Activated CD4-positive, CD25-positive, alpha-beta regulatory T cell (primary cell): Measurements from ENCODE around the gene DTWD2.
"Not testable (repeated sequence)": the region's sequence is repeated elsewhere in the genome, so short reads cannot be mapped to it uniquely, and the experiment has no call there.

ENCODE experiments used
- DNase-seq, 4 experiments: peaks; one replicate each; lab custom pipeline; 2025; lab: John Stamatoyannopoulos, UW

DTWD2 gene

GRCh38 chr5:118950354-118950753, 38.0 kb downstream of the DTWD2 start:
- DNase-seq = not testable (repeated sequence)

- DNase-seq = no peak
Observed at GRCh38 chr5:118946138-118946800, 42.1 kb downstream of the DTWD2 start.

GRCh38 chr5:118937393-118938061, 50.8 kb downstream of the DTWD2 start:
- no peak for DNase-seq

- DNase-seq = no peak
Observed at GRCh38 chr5:118933703-118934102, 54.6 kb downstream of the DTWD2 start.

- DNase-seq = no peak
Observed at GRCh38 chr5:118931564-118931963, 56.8 kb downstream of the DTWD2 start.

GRCh38 chr5:118924006-118924389, 64.3 kb downstream of the DTWD2 start:
- no peak for DNase-seq

- DNase-seq = no peak
Observed at GRCh38 chr5:118923295-118924005, 64.9 kb downstream of the DTWD2 start.

- no peak for DNase-seq
Observed at GRCh38 chr5:118921866-118922265, 66.5 kb downstream of the DTWD2 start.

- no peak for DNase-seq
Observed at GRCh38 chr5:118919016-118919415, 69.3 kb downstream of the DTWD2 start.

- no peak for DNase-seq
Observed at GRCh38 chr5:118918232-118918631, 70.1 kb downstream of the DTWD2 start.

- DNase-seq = not testable (repeated sequence)
Observed at GRCh38 chr5:118907536-118907935, 80.8 kb downstream of the DTWD2 start.

- DNase-seq = no peak
Observed at GRCh38 chr5:118906947-118907346, 81.4 kb downstream of the DTWD2 start.

GRCh38 chr5:118905196-118905595, 83.2 kb downstream of the DTWD2 start:
- DNase-seq = no peak

GRCh38 chr5:118902656-118903438, 85.5 kb downstream of the DTWD2 start:
- no peak for DNase-seq

GRCh38 chr5:118894709-118895108, 93.6 kb downstream of the DTWD2 start:
- no peak for DNase-seq

- DNase-seq = no peak
Observed at GRCh38 chr5:118891252-118891651, 97.1 kb downstream of the DTWD2 start.

GRCh38 chr5:118889165-118889564, 99.2 kb downstream of the DTWD2 start:
- no peak for DNase-seq

GRCh38 chr5:118888556-118888955, 99.8 kb downstream of the DTWD2 start:
- no peak for DNase-seq

- DNase-seq = no peak
Observed at GRCh38 chr5:118883362-118883761, 105.0 kb downstream of the DTWD2 start.

GRCh38 chr5:118882666-118883065, 105.7 kb downstream of the DTWD2 start:
- no peak for DNase-seq

GRCh38 chr5:118876852-118877251, 111.5 kb downstream of the DTWD2 start:
- not testable (repeated sequence) for DNase-seq

- DNase-seq = no peak
Observed at GRCh38 chr5:118875131-118875530, 113.2 kb downstream of the DTWD2 start.
